Measurements from ENCODE around the gene ZC3H7B. TPM values are rescaled to one million over a fixed set of nuclear protein-coding genes. Genes with fewer than 3 reads are reported as not detected.
"Not testable (repeated sequence)": the region's sequence is repeated elsewhere in the genome, so short reads cannot be mapped to it uniquely, and the experiment has no call there.

Gene ZC3H7B
- total RNA-seq, 1 donor from 2014 or later = 44.3 TPM

DNA sequence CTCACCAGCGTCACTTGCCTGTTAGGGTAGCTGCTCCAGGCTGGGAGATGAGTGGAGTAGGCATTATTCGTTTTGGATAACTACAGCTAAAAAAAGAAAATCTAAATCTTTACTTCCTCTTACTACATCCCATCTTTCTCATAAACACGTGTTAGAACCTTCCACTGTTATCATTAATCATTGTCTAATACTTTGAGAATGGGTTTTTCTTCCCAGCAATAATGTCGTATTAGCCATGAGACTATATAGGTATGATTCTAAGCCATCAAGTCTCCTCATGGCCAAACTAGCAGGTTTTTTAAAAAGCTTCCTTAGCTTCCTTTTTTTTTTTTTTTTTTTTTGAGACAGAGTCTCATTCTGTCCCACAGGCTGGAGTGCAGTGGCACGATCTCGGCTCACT, 76.5 kb downstream of the ZC3H7B start:
- no peak for DNase-seq (ENCODE audit: low read depth)

DNA sequence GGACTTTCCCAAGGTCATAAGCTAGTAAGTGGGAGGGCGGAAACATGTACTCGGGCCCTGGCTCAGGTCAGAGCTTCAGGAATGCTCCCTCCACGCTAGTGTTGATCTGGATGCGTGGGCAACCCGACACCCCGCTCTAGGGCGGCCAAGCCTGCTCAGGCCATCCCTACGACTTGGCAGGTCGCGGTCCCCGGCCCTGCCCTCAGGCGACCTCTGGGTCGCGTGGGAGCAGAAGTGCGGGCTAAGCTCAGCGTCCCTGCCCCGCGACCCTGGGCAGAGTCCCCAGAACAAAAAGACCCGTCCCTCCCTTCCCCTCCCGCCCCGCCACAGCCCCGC, 79.6 kb downstream of the ZC3H7B start:
- DNase-seq (ENCODE audit: low read depth) = peak; percentile 74

DNA sequence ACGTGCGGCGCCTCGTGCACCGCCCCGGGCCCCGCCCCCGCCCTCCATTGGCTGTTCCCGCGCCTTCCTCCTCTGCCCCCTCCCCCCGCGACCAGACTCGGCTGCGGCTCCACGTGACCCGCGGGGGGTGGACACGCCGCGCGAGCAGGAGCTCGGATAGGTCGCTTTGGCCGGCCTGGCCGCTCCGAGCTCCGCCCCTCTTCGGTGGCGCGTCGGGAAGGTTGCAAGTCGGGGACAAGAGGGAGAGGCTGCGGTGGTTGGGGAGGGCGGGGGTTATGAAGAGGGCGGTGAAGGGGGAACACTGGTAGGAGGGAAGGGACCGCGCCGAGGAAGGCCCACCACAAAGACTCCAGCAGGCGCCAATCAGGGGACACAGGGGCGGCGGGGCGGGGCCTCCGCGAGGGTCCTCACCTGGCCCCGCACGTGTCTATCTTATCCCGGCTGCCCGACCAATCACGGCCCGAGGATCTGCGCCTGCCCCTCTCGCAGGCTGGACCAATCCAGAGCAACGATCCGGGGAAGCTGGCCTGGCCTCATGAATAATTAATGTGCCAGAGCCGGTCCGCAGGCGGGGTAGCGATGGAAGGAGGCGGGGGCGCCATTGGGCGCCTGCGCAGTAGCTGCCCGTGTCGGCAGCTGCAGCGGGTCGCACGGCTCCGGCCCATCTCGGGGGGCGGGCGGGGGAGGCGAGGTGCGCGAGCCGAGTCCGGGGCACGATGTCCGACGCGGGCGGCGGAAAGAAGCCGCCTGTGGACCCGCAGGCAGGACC, 80.2 kb downstream of the ZC3H7B start, which contains the start of gene TEF:
TSS of gene TEF (plus strand) at position 614 of the 769 bp plus-strand sequence. CDS start at position 717, 103 bp downstream.
- DNase-seq (ENCODE audit: low read depth) = peak; percentile 99

DNA sequence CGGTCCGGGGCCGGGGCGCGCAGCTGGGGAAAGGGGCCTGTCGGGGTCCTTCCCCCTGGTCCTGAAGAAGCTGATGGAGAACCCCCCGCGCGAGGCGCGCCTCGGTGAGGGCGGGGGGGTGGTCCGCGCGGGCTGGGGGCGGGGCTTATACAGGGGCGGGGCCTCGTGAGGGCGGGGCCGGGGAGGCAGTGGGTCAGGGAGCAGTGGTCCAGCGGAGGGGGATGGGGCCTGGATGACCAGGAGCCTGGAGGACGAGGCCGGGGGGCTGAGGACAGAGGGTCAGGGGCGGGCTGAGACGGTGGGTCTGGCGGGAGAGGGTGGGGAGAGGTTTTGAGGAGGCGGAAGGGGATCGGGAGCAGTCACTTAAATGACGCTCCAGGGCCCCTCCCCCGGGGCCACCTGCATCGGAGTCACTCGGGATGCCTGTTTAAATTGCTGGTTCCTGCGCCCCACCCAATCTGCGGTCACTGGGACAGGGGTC, 80.8 kb downstream of the ZC3H7B start:
- DNase-seq (ENCODE audit: low read depth) = no peak

DNA sequence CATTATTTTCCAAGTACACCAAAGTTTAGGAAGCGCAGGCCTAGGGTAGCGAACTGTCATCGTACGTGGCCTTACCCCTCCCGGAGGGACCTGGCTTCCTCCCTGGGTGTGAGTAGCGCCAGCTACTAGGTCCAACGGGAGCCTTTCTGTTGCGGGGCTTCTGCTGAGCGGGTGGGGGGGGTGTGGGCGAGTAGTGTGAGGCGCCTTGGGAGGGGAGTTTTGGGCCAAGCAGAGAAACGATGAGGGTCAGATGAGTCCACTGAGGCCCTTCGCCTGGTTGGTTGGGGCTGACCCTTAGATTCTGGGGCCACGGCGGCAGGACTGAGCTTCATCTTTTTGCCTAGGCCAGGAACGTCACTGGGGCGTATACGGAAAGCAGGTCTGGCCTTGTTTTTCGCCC, 81.3 kb downstream of the ZC3H7B start:
- no peak for DNase-seq (ENCODE audit: low read depth)

DNA sequence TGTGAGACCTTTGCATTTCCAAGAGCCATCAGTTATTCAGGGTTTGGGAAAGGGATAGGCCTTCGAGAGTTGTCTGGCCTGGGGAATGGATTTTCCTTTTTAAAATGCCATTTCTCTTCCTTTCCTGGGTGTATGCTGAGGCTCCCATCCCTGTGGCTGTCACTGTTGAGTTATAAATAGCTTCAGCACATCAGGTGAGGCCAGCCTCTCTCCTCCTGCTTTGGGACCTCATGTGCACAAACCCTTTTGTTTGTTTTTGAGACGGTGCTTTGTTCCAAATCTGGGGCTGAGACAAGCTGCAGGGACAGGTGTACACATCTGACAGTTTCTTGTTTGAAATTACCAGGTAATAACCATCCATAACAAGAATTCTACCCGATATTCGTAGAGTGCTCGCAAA, 81.8 kb downstream of the ZC3H7B start:
- no peak for DNase-seq (ENCODE audit: low read depth)

DNA sequence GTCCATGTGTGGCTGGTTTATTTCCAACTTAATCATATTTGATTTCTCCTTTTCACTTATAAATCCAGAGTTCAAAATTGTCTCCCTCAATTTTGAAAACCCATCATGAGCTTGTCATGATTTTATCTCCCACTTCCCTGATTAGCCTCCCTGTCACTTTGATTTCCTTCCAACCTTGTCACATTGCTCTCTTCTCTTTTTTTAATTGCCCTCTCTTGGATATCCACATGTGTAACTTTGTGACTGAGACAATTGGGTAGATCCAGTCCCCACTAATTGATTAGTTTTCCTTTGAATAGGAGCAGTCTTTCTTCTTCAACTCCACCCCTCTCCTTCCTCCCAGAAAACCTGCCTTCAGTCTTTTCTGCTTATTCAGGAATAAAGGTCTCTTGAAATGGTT, 82.8 kb downstream of the ZC3H7B start:
- DNase-seq (ENCODE audit: low read depth) = no peak

DNA sequence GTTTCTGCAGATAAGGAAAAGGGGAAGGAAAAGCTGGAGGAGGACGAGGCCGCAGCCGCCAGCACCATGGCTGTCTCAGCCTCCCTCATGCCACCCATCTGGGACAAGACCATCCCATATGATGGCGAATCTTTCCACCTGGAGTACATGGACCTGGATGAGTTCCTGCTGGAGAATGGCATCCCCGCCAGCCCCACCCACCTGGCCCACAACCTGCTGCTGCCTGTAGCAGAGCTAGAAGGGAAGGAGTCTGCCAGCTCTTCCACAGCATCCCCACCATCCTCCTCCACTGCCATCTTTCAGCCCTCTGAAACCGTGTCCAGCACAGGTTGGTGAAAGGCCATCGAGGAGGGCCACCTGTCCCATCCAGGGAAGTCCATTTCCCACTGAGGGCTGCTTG, 86.0 kb downstream of the ZC3H7B start:
- DNase-seq (ENCODE audit: low read depth) = no peak

DNA sequence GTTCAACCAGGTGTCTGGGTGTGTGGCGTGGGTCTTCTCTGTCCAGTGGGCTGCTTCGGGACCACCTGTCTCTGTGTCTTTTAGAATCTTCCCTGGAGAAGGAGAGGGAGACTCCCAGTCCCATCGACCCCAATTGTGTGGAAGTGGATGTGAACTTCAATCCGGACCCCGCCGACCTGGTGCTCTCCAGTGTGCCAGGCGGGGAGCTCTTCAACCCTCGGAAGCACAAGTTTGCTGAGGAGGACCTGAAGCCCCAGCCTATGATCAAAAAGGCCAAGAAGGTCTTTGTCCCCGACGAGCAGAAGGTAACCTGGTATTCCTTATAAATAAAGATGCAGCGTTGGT, 92.7 kb downstream of the ZC3H7B start:
- no peak for DNase-seq (ENCODE audit: low read depth)

DNA sequence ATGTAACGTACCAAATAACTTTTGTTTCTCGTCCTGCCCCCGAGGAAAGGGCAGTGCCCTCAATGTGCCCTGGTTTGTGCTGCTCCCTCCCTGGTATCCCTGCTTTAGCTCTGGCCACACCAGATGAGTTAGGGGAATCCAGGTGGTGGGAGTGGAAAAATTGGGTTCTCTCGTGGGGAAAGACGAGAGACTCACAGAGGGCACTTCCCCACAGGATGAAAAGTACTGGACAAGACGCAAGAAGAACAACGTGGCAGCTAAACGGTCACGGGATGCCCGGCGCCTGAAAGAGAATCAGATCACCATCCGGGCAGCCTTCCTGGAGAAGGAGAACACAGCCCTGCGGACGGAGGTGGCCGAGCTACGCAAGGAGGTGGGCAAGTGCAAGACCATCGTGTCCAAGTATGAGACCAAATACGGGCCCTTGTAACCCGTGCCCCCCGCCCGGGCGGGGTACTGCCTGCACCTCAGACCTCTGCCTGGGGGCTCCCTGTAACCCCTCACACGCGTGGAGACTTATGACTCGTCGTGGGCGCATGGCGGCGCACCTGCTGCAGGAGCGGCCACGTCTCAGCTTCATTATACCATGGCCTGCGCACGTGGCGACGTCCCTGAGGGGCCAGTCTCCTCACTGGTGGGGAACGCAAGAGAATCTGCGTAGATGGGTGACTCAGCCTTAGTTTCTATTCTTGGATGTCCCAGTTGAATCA, 94.4 kb downstream of the ZC3H7B start:
- DNase-seq (ENCODE audit: low read depth) = no peak

DNA sequence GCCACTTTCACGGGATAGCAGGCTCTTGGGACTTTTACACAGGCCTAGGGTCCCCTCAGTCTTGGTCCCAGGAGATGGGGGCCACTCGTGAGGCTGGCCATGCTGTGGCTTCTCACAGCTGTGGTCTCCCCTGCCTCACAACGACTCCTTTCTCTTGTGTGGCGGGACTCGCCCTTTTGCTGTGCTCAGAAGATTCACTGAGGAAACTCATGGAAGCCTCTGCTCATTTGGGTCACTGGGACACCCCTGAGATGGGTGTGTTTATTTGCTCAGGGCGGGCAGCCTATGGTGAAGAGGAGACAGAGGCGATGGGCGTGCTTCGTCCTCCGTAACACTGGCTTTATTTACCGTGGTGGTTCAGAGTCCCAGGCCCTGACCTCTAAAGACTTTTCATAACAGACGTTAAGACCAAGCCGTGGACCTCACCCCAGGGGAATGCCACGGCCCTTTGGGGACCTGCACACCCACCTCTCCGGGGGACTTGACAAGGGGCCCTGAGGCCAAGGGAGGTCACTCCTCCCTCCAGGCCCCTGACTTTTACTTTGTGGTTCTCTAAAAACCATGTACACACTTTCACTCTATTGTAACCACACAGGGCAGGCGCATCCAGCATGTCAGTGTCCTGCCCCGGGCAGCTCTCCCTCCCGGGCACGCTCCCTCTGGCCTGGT, 96.0 kb downstream of the ZC3H7B start:
- no peak for DNase-seq (ENCODE audit: low read depth)

DNA sequence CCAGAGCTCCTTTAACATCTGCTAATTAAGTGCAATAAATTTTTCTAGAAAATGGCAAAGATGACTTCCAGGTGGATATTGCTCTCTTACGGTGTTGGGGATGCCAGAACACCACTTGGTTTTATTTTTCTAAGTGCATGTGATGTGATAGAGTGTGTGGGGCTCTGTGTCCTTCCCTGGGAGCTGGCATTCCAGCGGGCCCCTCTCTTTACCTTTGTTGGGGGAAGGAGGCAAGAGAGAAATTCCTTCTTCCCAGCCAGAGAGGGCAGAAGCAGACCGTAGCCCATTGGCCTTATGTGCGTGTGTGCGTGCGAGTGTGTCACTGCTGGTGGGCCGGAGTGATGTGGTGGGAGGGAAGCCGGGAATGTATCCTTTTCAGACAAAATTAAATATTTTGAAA, 97.6 kb downstream of the ZC3H7B start:
- DNase-seq (ENCODE audit: low read depth) = no peak

DNA sequence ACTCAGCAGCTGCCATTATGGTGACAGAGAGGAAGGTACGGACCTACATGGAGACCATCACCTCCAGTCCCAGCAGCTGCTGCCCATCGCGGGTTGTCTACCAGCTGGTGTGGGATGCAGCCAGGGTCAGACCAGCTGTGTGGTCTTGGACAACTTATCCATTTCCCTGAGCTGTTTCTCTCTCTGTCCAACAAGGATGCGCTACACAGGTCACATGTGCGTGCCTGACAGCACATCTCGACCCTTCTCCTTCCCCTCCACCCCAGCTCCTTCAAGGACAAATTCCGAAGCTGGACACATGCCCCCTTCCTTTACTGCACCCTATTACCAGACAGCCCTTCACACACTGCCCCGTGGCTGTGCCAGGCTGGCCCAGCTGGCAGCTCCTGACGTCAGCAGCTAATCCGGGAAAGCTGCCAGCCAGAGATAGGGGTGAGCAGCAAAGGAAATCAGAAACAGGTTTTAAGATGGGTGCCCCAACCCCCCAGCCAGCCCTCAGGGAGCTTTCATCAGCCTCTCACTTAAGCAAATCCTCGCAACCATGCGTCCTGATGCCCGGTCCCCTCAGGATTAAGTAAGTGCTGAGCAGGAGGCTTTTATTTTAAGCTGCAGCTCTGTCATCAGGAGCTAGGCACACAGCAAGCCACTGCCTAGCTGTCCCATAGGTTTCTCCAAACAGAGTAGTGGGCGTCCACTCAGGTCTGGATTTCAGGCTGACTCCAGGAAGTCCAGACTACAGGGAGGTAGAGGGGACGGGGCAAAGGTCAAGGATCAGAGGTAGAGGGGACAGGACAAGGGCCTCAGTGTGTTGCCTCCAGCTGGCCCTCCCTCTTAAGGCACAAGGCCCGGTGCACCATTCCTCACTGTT, 100.7 kb downstream of the ZC3H7B start:
- DNase-seq (ENCODE audit: low read depth) = peak; percentile 93

DNA sequence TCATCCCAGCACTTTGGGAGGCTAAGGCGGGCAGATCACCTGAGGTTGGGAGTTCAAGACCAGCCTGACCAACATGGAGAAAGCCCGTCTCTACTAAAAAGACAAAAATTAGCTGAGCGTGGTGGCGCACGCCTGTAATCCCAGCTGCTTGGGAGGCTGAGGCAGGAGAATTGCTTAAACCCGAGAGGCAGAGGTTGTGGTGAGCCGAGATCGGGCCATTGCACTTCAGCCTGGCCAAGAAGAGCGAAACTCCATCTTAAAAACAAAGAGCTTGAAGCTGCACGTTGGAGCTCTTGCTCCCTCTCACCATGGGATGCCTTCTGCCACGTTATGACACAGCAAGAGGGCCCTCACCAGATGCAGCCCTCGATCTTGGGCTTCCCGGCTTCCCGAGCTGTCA, 101.5 kb downstream of the ZC3H7B start:
- not testable (repeated sequence) for DNase-seq (ENCODE audit: low read depth)

DNA sequence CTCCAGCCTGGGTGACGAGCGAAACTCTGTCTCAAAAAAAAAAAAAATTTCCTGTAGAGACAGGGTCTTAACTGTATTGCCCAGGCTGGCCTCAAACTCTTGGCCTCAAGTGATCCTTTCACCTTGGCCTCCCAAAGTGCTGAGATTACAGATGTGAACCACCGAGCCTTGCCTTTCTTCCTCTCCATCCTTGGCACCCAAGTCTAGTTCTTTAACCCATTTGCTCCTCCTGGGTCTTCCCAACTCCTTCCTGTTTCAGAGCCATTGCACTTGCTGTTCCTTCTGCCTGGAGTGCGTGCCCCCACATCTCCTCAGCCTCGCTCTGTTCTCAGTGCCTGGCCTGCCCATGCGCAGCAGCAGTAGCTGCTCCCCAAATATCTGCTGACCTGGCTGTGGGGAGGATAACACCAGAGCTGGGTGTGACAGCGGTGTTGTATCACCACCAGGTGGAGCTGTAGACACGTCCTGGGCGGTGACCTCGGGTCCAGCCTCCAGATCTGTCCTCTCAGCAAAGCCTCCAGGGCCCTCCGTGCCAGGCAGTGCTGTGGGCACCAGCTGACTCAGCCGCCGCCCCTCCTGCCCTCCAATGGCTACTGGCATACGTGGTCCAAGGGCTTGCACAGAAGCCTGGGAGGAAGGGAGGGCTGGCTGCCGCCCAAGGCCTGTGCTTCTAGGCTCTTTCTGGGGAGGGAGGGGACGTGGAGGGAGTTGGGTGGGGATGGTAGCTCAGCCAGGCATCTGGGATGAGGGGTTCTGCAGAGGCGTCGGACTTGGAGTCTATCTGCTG, 102.4 kb downstream of the ZC3H7B start:
- peak; percentile 95 for DNase-seq (ENCODE audit: low read depth)

DNA sequence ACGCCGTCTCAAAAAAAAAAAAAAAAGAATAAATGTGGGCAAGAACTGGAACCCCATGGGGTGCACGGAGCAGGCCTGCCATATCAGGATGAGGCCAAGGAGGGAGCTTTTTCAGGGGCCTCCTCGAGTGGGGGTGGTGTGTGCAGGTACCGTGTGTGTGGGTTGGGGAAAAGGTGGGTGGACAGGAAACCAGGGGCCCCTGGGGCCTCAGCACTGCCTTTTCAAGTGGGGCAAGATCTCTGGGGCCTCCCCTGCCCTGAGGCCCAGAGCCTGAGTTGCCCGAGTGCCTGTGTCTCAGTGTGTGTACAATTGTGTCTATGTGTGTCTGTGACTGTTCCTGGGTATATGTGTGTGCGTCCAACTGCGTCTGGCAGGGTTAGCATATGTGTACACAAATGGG, 104.3 kb downstream of the ZC3H7B start:
- DNase-seq (ENCODE audit: low read depth) = no peak

DNA sequence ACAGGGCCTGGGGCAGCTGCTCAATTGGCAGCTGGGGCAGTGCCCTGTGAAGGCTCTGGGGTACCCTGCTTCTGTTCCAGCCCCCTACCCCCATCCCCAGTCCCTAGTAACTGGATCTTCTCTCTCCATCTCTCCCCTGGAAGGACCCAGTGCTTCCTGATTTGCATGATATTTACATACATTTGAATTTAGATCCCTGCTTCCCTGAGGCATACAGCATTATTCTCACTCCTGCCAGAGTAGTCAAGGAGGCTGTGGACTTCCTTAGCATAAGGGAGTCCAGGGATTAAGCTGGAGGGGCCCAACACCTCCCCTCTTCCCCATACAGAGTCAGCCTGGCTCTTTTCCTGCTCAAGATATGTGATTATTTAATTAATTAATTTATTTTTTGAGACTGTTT, 105.1 kb downstream of the ZC3H7B start:
- DNase-seq (ENCODE audit: low read depth) = no peak

DNA sequence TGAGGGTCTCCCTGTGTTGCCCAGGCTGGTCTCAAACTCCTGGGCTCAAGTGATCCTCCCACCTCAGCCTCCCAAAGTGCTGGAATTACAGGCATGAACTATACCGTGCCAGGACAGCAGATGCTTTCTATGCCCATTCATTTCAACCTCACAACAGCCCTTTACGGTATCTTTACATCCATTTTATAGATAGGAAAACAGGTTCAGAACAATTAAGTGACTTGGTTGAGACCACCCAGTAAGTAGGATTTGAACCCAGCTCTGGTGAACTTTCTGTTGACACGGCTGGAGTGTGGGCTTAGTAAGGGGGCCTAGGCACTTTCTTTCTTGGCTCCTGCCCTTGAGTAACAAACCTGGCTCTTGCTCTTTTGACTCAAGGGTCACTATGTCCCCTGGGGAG, 106.1 kb downstream of the ZC3H7B start:
- DNase-seq (ENCODE audit: low read depth) = no peak

DNA sequence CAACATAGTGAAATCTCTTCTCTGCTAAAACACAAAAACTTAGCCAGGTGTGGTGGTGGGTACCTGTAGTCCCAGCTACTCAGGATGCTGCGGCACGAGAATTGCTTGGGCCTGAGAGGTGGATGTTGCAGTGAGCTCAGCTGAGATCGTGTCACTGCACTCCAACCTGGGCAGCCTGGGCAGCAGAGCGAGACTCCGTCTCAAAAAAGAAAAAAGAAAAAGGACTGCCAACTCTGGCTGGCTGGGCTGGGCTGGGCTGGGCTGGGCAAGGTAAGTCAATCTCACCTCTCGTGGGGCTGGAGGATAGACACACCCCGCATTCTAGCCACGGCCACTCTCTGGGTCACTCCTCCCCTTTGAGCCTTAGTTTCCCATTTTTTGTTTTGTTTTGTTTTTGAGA, 107.3 kb downstream of the ZC3H7B start:
- DNase-seq (ENCODE audit: low read depth) = no peak

Data from myocyte (in vitro differentiated cells).